Kidney (tissue), 14 donors: Measurements from ENCODE around the gene CCL19. TPM values are rescaled to one million over a fixed set of nuclear protein-coding genes. Genes with fewer than 3 reads are reported as not detected.

Experiments
- DNase-seq, 5 donors: peaks; one replicate each; pipeline ENCODE4 v3.0.0-alpha.2; 2013 to 2020
- FAIRE-seq: peaks from 2 replicates; lab custom pipeline; 2012; peaks lifted over from hg19 to GRCh38; lab: Jason Lieb, UNC
- H3K27ac ChIP-seq, 2 donors: one replicate each; pipeline ENCODE4 v1.7.0; 2013; ENCODE audit warnings: low read depth in 2 of 2, low read length in 2 of 2, inconsistent platforms in 1 of 2
- H3K27me3 ChIP-seq: one replicate; pipeline ENCODE4 v1.7.1; 2013; ENCODE audit warnings: low read length, inconsistent platforms; ENCODE audit not compliant: control insufficient read depth, insufficient read depth
- H3K36me3 ChIP-seq, 3 donors: one replicate each; pipeline versions ENCODE4 v1.7.0 to v1.7.1; 2013; ENCODE audit warnings: low read length in 3 of 3, control low read depth in 1 of 3, inconsistent platforms in 1 of 3; ENCODE audit not compliant: insufficient read depth in 3 of 3, control insufficient read depth in 2 of 3
- H3K4me1 ChIP-seq, 3 donors: one replicate each; pipeline versions ENCODE4 v1.7.0 to v1.7.1; 2013; ENCODE audit warnings: low read length in 3 of 3, inconsistent platforms in 1 of 3, low read depth in 1 of 3; ENCODE audit not compliant: control insufficient read depth in 2 of 3, insufficient read depth in 2 of 3
- H3K4me3 ChIP-seq, 3 donors: one replicate each; pipeline versions ENCODE4 v1.7.0 to v1.8.1; 2013; ENCODE audit warnings: low read length in 3 of 3, control low read depth in 1 of 3, inconsistent platforms in 1 of 3
- H3K9ac ChIP-seq, 3 donors: one replicate each; pipeline versions ENCODE4 v1.7.0 to v1.7.1; 2013; ENCODE audit warnings: low read length in 3 of 3, control low read depth in 1 of 3, inconsistent platforms in 1 of 3
- H3K9me3 ChIP-seq, 3 donors: one replicate each; pipeline versions ENCODE4 v1.7.0 to v1.7.1; 2013; ENCODE audit warnings: low read length in 3 of 3, control low read depth in 1 of 3, inconsistent platforms in 1 of 3; ENCODE audit not compliant: control insufficient read depth in 2 of 3, insufficient read depth in 1 of 3
- CTCF ChIP-seq: IDR thresholded peaks from 3 replicates; pipeline ENCODE4 v1.5.1; 2012; ENCODE audit warnings: mild to moderate bottlenecking, moderate library complexity, borderline replicate concordance; ENCODE audit not compliant: insufficient read depth; ENCODE audit errors: extremely low read depth
- intact Hi-C: fragments of 100-400 bp; cut with DNase I; formaldehyde crosslinking; loops from one replicate; pipeline ENCODE4 v1.11.1; 2022
- polyA plus RNA-seq: library from polyadenylated mRNA; stranded (reverse); fragments of 350-450 nt; fragmentation: Illumina TruSeq; extraction: RNeasy Lipid Tissue Mini Kit (QIAGEN cat#74804); gene quantifications from one replicate; pipeline ENCODE4 v1.2.3, GENCODE V29; 2014; ENCODE audit warnings: low read depth, low replicate concordance; ENCODE audit not compliant: insufficient read depth
- total RNA-seq: library from RNA; stranded (reverse); fragmentation: NEBNext Ultra II Directional; extraction: Animal tissue kit (Norgen Biotek cat#: 25700); gene quantifications from one replicate; pipeline ENCODE4 v1.2.1, GENCODE V29; 2021
- donor health status: control.
- donor health status: control.
- donor health status: control.
- donor health status: control.
- donor health status: control.
- donor health status: DM: yes; HTN: yes; CAD: no.
- donor health status: Normal renal cell carcinoma (clear cell type).

CCL19 gene
- total and polyA plus RNA-seq, 2 donors from 2014 or later = 11.4 to 60.8 TPM

DNA sequence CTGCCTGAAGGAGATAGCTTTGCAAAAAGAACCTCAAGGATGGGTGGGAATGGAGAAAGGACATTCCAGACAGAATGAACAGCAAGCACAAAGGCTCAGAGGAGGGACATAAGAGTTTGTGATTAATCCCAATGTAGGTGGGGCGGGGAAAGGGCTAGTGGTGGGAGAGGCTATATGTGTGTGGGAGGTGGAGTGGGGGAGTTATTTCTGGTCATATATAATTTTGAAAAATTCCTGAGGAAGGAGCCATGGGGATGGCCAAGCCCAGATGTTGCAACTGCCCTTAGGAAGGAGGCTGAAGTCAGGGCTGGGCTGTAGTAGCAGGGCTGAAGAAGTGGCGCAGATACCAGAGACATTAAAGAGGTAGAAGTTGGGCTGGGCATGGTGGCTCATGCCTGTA, 15.2 kb downstream of the CCL19 start:
- no peaks in the 10 kb centered on the region for H3K4me1 ChIP-seq
- no peak for FAIRE-seq
- intact Hi-C loops = no loop called here
- no peak overlapping the region for H3K27ac ChIP-seq
- no peak overlapping the region for H3K4me3 ChIP-seq
- no peak overlapping the region for H3K9ac ChIP-seq
- no peaks in the 10 kb centered on the region for H3K27me3 ChIP-seq
- no peaks in the 10 kb centered on the region for H3K9me3 ChIP-seq
- no peaks in the 10 kb centered on the region for H3K36me3 ChIP-seq
- DNase-seq = no peak
- no peak for TF ChIP-seq CTCF

GRCh38 chr9:34675048-34675714, 15.9 kb downstream of the CCL19 start:
- Histone ChIP-seq H3K4me3 (no peak overlapping the region), H3K27me3 (no peaks in the 10 kb centered on the region), H3K9ac (no peak overlapping the region), H3K9me3 (no peaks in the 10 kb centered on the region), H3K4me1 (no peaks in the 10 kb centered on the region), H3K27ac (no peak overlapping the region), H3K36me3 (no peaks in the 10 kb centered on the region)
- intact Hi-C loops = no loop called here
- DNase-seq = peak; percentile 74 to 90 (median 82)
- TF ChIP-seq CTCF = peak; percentile 47
- FAIRE-seq = no peak

DNA sequence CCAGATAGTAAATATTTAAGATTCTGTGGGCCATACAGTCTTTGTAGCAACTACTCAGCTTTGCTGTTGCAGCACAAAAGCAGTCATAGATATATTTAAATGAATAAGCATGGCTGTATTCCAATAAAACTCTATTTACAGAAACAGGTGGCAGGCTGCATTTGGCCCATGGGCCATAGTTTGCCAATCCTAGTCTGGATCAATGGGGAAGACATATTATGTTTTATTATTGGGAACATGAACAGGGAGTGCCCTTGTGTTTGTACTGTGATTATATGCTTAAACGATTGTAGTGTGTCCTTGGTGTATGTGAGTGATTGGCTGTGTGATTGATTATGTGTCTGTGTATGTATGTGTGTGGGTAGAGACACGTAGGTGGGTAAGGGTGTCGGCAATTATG, 16.6 kb downstream of the CCL19 start:
- no peak overlapping the region for H3K9ac ChIP-seq
- intact Hi-C loops = no loop called here
- H3K27me3 ChIP-seq = no peaks in the 10 kb centered on the region
- H3K36me3 ChIP-seq = no peaks in the 10 kb centered on the region
- no peak overlapping the region for H3K4me3 ChIP-seq
- H3K27ac ChIP-seq = no peak overlapping the region
- H3K9me3 ChIP-seq = no peaks in the 10 kb centered on the region
- no peak for FAIRE-seq
- DNase-seq = no peak
- TF ChIP-seq CTCF = no peak
- H3K4me1 ChIP-seq = no peaks in the 10 kb centered on the region

- FAIRE-seq = no peak
- no peaks in the 10 kb centered on the region for H3K36me3 ChIP-seq
- no peak for DNase-seq
- H3K4me1 ChIP-seq = peaks cover 0 to under 1% (median 0%) of the 10 kb centered on the region in 3 donors
- no peak overlapping the region for H3K9ac ChIP-seq
- H3K9me3 ChIP-seq = no peaks in the 10 kb centered on the region
- intact Hi-C loops = no loop called here
- TF ChIP-seq CTCF = no peak
- H3K27ac ChIP-seq = no peak overlapping the region
- no peaks in the 10 kb centered on the region for H3K27me3 ChIP-seq
- H3K4me3 ChIP-seq = no peak overlapping the region
Observed at GRCh38 chr9:34671307-34671706, 19.8 kb downstream of the CCL19 start.
